Astrocyte of the cerebellum (primary cell): ENCODE data around the gene DNAH17.
"Not testable (repeated sequence)": the region's sequence is repeated elsewhere in the genome, so short reads cannot be mapped to it uniquely, and the experiment has no call there.

Experiments
- DNase-seq: peaks from one replicate; pipeline ENCODE4 v3.0.0-alpha.2; 2011; ENCODE audit warnings: low read depth
- H3K4me3 ChIP-seq: 2 replicates; pipeline ENCODE4 v1.5.1; 2011; ENCODE audit warnings: mild to moderate bottlenecking, low read depth, low read length, moderate library complexity
- CTCF ChIP-seq: IDR thresholded peaks from 2 replicates; pipeline ENCODE4 v1.5.1; 2012; ENCODE audit warnings: low read length, low read depth, moderate library complexity, mild to moderate bottlenecking; ENCODE audit errors: missing control alignments
- in situ Hi-C: cut with HindIII; loops from 2 replicates; pipeline ENCODE4 v1.10.0; 2017; ENCODE audit warnings: low sequenced_read_pairs

Gene DNAH17

GRCh38 chr17:78472035-78472905 is 104.9 kb downstream of the DNAH17 start:
- no peak for DNase-seq
- TF ChIP-seq CTCF, result no peak
- no peak overlapping the region for H3K4me3 ChIP-seq
- in situ Hi-C loops, result no loop called here

- DNase-seq, result no peak
- in situ Hi-C loops, result no loop called here
These were observed 105.6 kb downstream of the DNAH17 start for GRCh38 chr17:78471635-78472034.

GRCh38 chr17:78469443-78469842 is 107.8 kb downstream of the DNAH17 start:
- DNase-seq, result no peak
- in situ Hi-C loops, result no loop called here
- TF ChIP-seq CTCF, result no peak
- no peak overlapping the region for H3K4me3 ChIP-seq

More at GRCh38 chr17:78471635-78472034, 105.6 kb downstream of the DNAH17 start:
- H3K4me3 ChIP-seq, result no peak overlapping the region
- no peak for TF ChIP-seq CTCF

GRCh38 chr17:78468366-78468765 is 108.8 kb downstream of the DNAH17 start:
- no peak overlapping the region for H3K4me3 ChIP-seq
- in situ Hi-C loops, result no loop called here
- no peak for TF ChIP-seq CTCF
- no peak for DNase-seq

GRCh38 chr17:78466786-78467715 is 110.1 kb downstream of the DNAH17 start:
- no peak for TF ChIP-seq CTCF
- no peak overlapping the region for H3K4me3 ChIP-seq
- DNase-seq, result no peak
- in situ Hi-C loops, result no loop called here

GRCh38 chr17:78466109-78466785 is 110.9 kb downstream of the DNAH17 start:
- H3K4me3 ChIP-seq, DNase-seq, in situ Hi-C loops: not testable (repeated sequence)
